ENCODE measurements around the gene CCL11.

DNA sequence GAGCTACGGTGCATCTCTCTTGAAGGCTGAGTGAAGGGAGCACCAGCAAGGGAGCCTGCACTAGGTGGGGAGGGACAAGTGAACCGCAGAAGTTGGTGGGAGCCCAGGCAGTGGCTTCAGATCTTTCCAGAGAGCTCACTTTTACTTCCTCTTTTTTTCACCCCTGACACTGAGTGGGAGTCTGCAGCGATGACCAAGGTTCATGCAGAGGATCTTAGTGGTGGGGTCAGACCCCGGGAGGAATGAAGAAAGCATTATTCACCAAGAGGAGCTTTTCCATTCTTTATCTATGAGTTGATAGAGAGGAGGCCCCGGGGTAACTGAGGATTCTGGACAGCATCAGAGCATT, 33.5 kb upstream of the CCL11 start:
- no peak for TF ChIP-seq CTCF (IDR thresholded peaks at IDR 0.05)
- no peak for TF ChIP-seq MAX (CRISPR knock-in tag; IDR thresholded peaks at IDR 0.05)
- no peak for TF ChIP-seq ZNF138 (CRISPR knock-in tag; conservative IDR thresholded peaks at IDR 0.05)
- no peak for TF ChIP-seq NR3C1 (CRISPR knock-in tag; conservative IDR thresholded peaks at IDR 0.05; ENCODE audit: low read depth)

Measured in WTC11 (cell line).